Activated naive CD4-positive, alpha-beta T cell treated with anti-CD3 and anti-CD28 coated beads, Interleukin-2, amount 10 ng/mL, durations not matched to agents 5 hours and 36 hours (primary cell): ENCODE data around the gene ZNF791. TPM values are rescaled to one million over a fixed set of nuclear protein-coding genes. Genes with fewer than 3 reads are reported as not detected.

Source experiments
- total RNA-seq, 2 experiments: library from RNA; stranded (reverse); gene quantifications; one replicate each; pipeline ENCODE4 v1.2.3, GENCODE V29; 2021

The ZNF791 gene
- 10 to 100 TPM; 43.8 to 46.3 TPM for total RNA-seq

DNA sequence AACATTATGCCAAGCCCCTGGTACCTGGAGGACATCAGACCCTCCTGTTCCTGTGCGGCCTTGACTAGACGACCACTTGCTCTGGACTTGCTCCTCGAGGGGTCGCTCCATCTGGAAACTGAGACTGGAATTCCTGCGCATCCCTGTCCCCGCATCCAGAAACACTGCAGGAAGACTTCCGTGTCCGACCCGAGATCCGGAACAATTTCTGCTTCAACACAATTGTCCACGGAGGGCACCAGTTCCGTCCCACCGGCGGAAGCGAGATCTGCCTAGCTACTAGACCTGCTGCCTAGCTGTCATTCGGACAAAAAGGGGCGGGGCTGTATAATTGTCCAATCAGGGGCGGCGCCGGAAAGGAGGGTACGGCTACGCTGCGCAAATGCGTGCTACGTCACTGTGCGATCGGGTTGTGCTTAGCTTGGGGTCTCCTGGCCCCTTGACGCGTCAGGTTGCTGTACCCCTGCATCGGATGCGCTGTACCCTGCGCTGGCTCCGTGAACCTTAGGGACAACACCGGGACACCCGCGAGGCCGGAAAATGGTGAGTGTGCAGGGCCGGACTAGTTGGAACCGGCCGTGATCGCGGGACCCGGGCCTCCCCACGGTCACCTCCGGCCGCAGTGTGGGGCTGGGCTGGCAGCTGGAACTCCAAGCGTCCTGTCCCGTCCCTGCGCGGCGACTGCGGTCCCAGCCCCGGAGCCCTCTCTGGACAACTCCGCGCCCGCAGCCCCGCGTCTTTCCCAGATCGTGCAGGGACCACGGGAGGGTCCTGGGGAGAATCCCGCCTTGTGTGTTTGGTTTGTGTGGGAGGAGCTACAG lies at the start of gene ZNF791, which contains the start of gene ZNF490:
ZNF791 (plus strand) TSS at position 381 of the 821 bp plus-strand sequence; CDS start at position 541, 160 bp downstream.
ZNF490 (minus strand) TSS at position 274 of the 821 bp plus-strand sequence; CDS start at position 141, 133 bp downstream.

DNA sequence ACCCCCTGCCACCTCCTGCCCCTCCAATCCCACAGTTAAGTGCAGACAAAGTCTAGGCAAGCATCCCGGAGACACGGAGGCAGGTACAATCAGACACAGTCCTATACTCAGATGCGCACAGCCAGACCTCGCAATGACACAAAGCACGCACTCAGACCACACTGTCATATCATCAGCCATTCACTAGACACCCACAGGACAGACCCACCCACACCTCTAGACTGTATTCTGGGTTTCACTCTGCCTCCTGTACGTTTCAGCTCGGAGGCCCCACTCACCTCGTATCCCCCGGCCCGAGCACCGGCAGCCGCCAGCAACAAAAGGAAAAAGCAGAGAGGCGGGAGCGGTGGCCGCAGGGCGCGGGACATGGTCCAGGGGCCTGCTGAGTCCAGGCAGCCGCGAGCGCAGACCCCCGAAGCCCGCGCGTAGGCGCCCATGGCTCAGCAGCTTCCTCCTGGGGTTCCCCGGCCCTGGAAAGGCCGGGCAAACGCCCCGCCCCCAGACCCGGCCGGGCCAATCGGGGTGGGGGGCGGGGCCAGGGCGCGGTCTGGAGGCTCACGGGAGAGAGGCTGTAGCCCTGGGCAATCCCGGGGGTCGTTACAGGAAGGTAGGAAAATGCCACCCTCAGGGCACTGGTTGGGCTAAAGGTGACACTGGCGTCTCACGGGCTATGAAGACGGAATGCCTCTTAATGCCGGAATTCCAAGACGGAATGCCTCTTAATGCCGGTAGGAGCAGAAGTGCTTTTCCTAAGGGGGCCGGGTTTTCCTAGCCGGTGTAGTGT lies 55.7 kb downstream of the ZNF791 start, which contains the start of the genes MAN2B1 and WDR83:
MAN2B1 (minus strand) TSS at position 478 of the 784 bp plus-strand sequence; CDS start at position 437, 41 bp downstream.
WDR83 (plus strand) TSS at position 543 of the 784 bp plus-strand sequence. CDS start 2,984 bp downstream, outside the sequence.

DNA sequence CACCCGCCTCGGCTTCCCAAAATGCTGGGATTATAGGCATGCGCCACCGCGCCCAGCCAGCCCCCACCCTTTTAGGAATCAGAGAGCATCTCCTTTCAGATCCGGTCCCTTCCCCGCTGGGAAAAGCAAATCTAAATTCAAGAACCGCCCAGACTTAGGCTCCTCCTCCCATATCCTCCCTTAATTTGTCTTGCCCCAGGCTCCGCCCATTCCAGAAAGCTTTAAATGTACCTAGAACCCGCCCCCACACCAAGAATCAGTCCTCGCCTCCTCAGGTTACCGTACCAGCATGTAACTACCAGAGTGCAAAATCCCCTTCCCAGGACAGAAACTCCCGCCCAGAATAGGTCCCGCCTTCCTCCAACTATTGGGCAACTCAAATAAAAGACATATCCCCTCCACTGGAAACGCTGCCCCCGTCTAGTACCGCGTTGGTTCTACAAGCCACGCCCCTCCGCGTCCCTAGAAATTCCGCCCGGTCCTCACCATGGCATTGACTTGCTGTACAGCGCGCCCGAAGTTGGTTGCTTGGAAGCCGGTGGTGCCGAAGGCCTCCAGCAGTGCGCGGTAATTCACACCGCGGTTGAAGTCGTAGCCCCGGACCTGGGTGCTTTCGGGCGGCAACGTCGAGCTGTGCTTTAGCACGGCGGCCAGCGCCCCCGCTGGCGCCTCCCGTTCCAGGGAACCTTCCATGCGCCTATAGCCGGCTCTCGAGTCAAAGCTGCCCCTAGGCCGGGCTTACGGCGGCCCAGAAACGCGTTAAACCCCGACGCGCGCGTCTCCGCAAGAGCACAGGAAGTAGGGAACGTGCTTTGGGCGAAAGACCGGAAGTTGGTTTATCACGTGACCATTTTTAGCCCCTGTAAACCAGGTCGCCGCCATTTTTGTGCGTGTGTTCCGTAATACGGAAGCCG lies 70.6 kb downstream of the ZNF791 start, which contains the start of gene DHPS:
DHPS (minus strand) TSS at position 807 of the 914 bp plus-strand sequence; CDS start at position 693, 114 bp downstream.

Other genes starting within 250 kb of the ZNF791 start
- under 1 TPM; 0.60 TPM for gene ZNF442, start 245.2 kb upstream of the ZNF791 start, total RNA-seq
- 1 to 10 TPM; 6.9 to 7.0 TPM for gene ZNF799, start 209.6 kb upstream of the ZNF791 start, total RNA-seq
- gene ZNF443, start 169.9 kb upstream of the ZNF791 start, total RNA-seq, result 1 to 10 TPM; 6.5 to 6.7 TPM
- 1 to 10 TPM; 3.2 to 5.7 TPM for gene ZNF709, start 126.1 kb upstream of the ZNF791 start, total RNA-seq
- gene ZNF564, start 59.4 kb upstream of the ZNF791 start, total RNA-seq, result 10 to 100 TPM; 11.7 to 11.8 TPM
- gene ZNF490, start 107 bp upstream of the ZNF791 start, total RNA-seq, result 10 to 100 TPM; 20.4 to 21.4 TPM
- gene MAN2B1, start 55.8 kb downstream of the ZNF791 start, total RNA-seq, result 100 to 1,000 TPM; 179 to 189 TPM
- 10 to 100 TPM; 14.2 to 17.2 TPM for gene WDR83, start 55.9 kb downstream of the ZNF791 start, total RNA-seq
- 100 to 1,000 TPM; 102 to 115 TPM for gene DHPS, start 71.0 kb downstream of the ZNF791 start, total RNA-seq
- gene GNG14, start 77.1 kb downstream of the ZNF791 start, total RNA-seq, result not detected
- gene FBXW9, start 85.7 kb downstream of the ZNF791 start, total RNA-seq, result 1 to 10 TPM; 5.3 to 6.6 TPM
- 10 to 100 TPM; 62.6 to 63.7 TPM for gene TNPO2, start 113.0 kb downstream of the ZNF791 start, total RNA-seq
- gene TRIR, start 123.8 kb downstream of the ZNF791 start, total RNA-seq, result 100 to 1,000 TPM; 221 to 228 TPM
- gene GET3, start 126.6 kb downstream of the ZNF791 start, total RNA-seq, result 10 to 100 TPM; 52.4 to 55.0 TPM
- gene BEST2, start 140.9 kb downstream of the ZNF791 start, total RNA-seq, result not detected
- gene HOOK2, start 164.6 kb downstream of the ZNF791 start, total RNA-seq, result 10 to 100 TPM; 19.6 to 20.2 TPM
- gene JUNB, start 180.6 kb downstream of the ZNF791 start, total RNA-seq, result 10 to 100 TPM; 90.6 to 96.0 TPM
- gene PRDX2, start 190.9 kb downstream of the ZNF791 start, total RNA-seq, result 100 to 1,000 TPM; 245 to 256 TPM
- 10 to 100 TPM; 12.6 to 18.2 TPM for gene THSD8, start 191.1 kb downstream of the ZNF791 start, total RNA-seq
- 10 to 100 TPM; 28.5 to 30.9 TPM for gene RNASEH2A, start 195.7 kb downstream of the ZNF791 start, total RNA-seq
- not detected for gene RTBDN, start 223.7 kb downstream of the ZNF791 start, total RNA-seq
- gene MAST1, start 227.6 kb downstream of the ZNF791 start, total RNA-seq, result under 1 TPM; 0.53 to 0.88 TPM